GM12878 (cell line): ENCODE data around the gene INO80. TPM values are rescaled to one million over a fixed set of nuclear protein-coding genes. Genes with fewer than 3 reads are reported as not detected.

Experiments used
- ATAC-seq: fragments of 200-7000 bp; cut with Tn5 transposase; 3 replicates; pipeline ENCODE4 v1.9.1; 2020; ENCODE audit warnings: mild to moderate bottlenecking, moderate library complexity
- BruUV-seq: library from RNA; stranded (reverse); fragments of 400-500 nt; replicated peaks from 2 replicates; lab custom pipeline; 2021; lab: Mats Ljungman, UMichigan
- CTCF ChIA-PET: fragments of 300-600 bp; sonication (Branson Sonifier 250); formaldehyde crosslinking; extraction: SDS; loops from one replicate; lab custom pipeline; 2021; ENCODE audit warnings: inconsistent platforms; lab: Yijun Ruan, JAX
- POLR2A ChIA-PET: fragments of 350-600 bp; formaldehyde crosslinking; extraction: SDS; loops from one replicate; lab custom pipeline; 2021; ENCODE audit warnings: inconsistent platforms; lab: Charles Lee
- RAD21 ChIA-PET: fragments of 300-600 bp; sonication (Branson Sonifier 250); formaldehyde crosslinking; loops from one replicate; lab custom pipeline; 2023; ENCODE audit warnings: antibody characterized with exemption; ENCODE audit not compliant: unreplicated experiment; lab: Charles Lee
- SMC1A ChIA-PET: fragments of 300-600 bp; sonication (Branson Sonifier 250); formaldehyde crosslinking; loops from one replicate; lab custom pipeline; 2023; ENCODE audit not compliant: unreplicated experiment, uncharacterized antibody; lab: Charles Lee
- DNase-seq: peaks from one replicate; pipeline ENCODE4 v3.0.0-alpha.2; 2011; ENCODE audit warnings: low read depth, low spot score
- FAIRE-seq: peaks from 3 replicates; lab custom pipeline; 2011; peaks lifted over from hg19 to GRCh38; lab: Jason Lieb, UNC
- H2AFZ ChIP-seq: 2 replicates; pipeline ENCODE4 v1.6.0; 2011; ENCODE audit warnings: low read depth, low read length, control low read depth; ENCODE audit not compliant: control insufficient read depth
- H3K27ac ChIP-seq: 2 replicates; pipeline ENCODE4 v1.5.1; 2011; ENCODE audit warnings: control low read depth; ENCODE audit not compliant: control insufficient read depth, insufficient read depth
- H3K27me3 ChIP-seq, 2 experiments: replicated peaks in 1 of 2; 2 replicates each; pipeline versions ENCODE4 v1.6.0 to v1.6.1; 2011; ENCODE audit warnings: low read length in 1 of 2; ENCODE audit not compliant: control insufficient read depth in 2 of 2, insufficient read depth in 2 of 2
- H3K36me3 ChIP-seq, 2 experiments: 2 replicates each; pipeline ENCODE4 v1.5.1; 2011; ENCODE audit warnings: low read length in 1 of 2; ENCODE audit not compliant: control insufficient read depth in 2 of 2, insufficient read depth in 2 of 2
- H3K4me1 ChIP-seq: 2 replicates; pipeline ENCODE4 v1.6.1; 2011; ENCODE audit warnings: mild to moderate bottlenecking, low read length, moderate library complexity, mixed read lengths; ENCODE audit not compliant: control insufficient read depth, insufficient read depth
- H3K4me2 ChIP-seq: 2 replicates; pipeline ENCODE4 v1.6.0; 2011; ENCODE audit warnings: control low read depth; ENCODE audit not compliant: control insufficient read depth, insufficient read depth
- H3K4me3 ChIP-seq: fragments of 200-600 bp; sonication (generic); 2 replicates; pipeline ENCODE4 v1.5.1; 2016
- H3K79me2 ChIP-seq: 2 replicates; pipeline ENCODE4 v1.6.0; 2011; ENCODE audit warnings: low read length; ENCODE audit not compliant: control insufficient read depth, insufficient read depth
- H3K9ac ChIP-seq: 2 replicates; pipeline ENCODE4 v1.8.0; 2011; ENCODE audit warnings: low read length, control low read depth, mixed read lengths; ENCODE audit not compliant: control insufficient read depth, insufficient read depth
- H3K9me3 ChIP-seq: replicated peaks from 3 replicates; pipeline ENCODE4 v1.5.1; 2011; ENCODE audit warnings: mild to moderate bottlenecking, low read length; ENCODE audit not compliant: control insufficient read depth, insufficient read depth
- H4K20me1 ChIP-seq: 2 replicates; pipeline ENCODE4 v1.6.0; 2011; ENCODE audit not compliant: control insufficient read depth, insufficient read depth
- BACH1 ChIP-seq: fragments of 450-650 bp; IDR thresholded peaks from 2 replicates; pipeline ENCODE4 v1.6.1; 2017; ENCODE audit warnings: mild to moderate bottlenecking, borderline replicate concordance
- CBX3 ChIP-seq: fragments of 200-600 bp; sonication (generic); IDR thresholded peaks from 2 replicates; pipeline ENCODE4 v1.6.1; 2016; ENCODE audit warnings: low read depth, borderline replicate concordance
- CHD1 ChIP-seq: IDR thresholded peaks from 2 replicates; pipeline ENCODE4 v1.6.1; 2012; ENCODE audit warnings: low read depth, low read length, improper control_type of control experiment
- HDAC2 ChIP-seq: fragments of 200-600 bp; sonication (generic); IDR thresholded peaks from 2 replicates; pipeline ENCODE4 v1.6.1; 2017
- JUND ChIP-seq: IDR thresholded peaks from 2 replicates; pipeline ENCODE4 v1.6.1; 2012; ENCODE audit warnings: low read depth, mild to moderate bottlenecking, low read length, improper control_type of control experiment, moderate library complexity
- KDM1A ChIP-seq: fragments of 200-600 bp; sonication (generic); IDR thresholded peaks from 2 replicates; pipeline ENCODE4 v1.6.1; 2016; ENCODE audit warnings: borderline replicate concordance
- LARP7 ChIP-seq: fragments of 450-650 bp; IDR thresholded peaks from 2 replicates; pipeline ENCODE4 v1.6.1; 2017; ENCODE audit warnings: mild to moderate bottlenecking
- NFIC ChIP-seq: IDR thresholded peaks from 2 replicates; pipeline ENCODE4 v1.6.1; 2012; ENCODE audit warnings: low read depth, mild to moderate bottlenecking, inconsistent platforms, low read length, moderate library complexity
- STAT1 ChIP-seq: fragments of 450-650 bp; conservative IDR thresholded peaks from 2 replicates; pipeline ENCODE4 v1.6.1; 2014; ENCODE audit warnings: antibody characterized with exemption, mild to moderate bottlenecking
- SUPT20H ChIP-seq: IDR thresholded peaks from 2 replicates; pipeline ENCODE4 v1.6.1; 2011; ENCODE audit warnings: low read depth, mild to moderate bottlenecking, low read length, moderate library complexity, borderline replicate concordance; ENCODE audit not compliant: control insufficient read depth
- TAF1 ChIP-seq: IDR thresholded peaks from 2 replicates; pipeline ENCODE4 v1.6.1; 2011; ENCODE audit warnings: mild to moderate bottlenecking, low read depth, low read length, borderline replicate concordance
- YBX1 ChIP-seq: fragments of 450-650 bp; IDR thresholded peaks from 2 replicates; pipeline ENCODE4 v1.6.1; 2016; ENCODE audit warnings: antibody characterized with exemption
- ZNF207 ChIP-seq: fragments of 450-650 bp; IDR thresholded peaks from 2 replicates; pipeline ENCODE4 v1.6.1; 2014; ENCODE audit warnings: antibody characterized with exemption, mild to moderate bottlenecking, borderline replicate concordance
- ZNF622 ChIP-seq: fragments of 450-650 bp; IDR thresholded peaks from 2 replicates; pipeline ENCODE4 v1.6.1; 2017; ENCODE audit warnings: mild to moderate bottlenecking, inconsistent platforms
- ZZZ3 ChIP-seq: IDR thresholded peaks from 2 replicates; pipeline ENCODE4 v1.6.1; 2011; ENCODE audit warnings: low read depth; ENCODE audit not compliant: control insufficient read depth, insufficient read length
- WGBS: methylation state at CpG from one replicate; pipeline ENCODE4 v1.1.6; 2016; ENCODE audit warnings: low lambda C conversion rate; ENCODE audit not compliant: insufficient replicate concordance, insufficient coverage; ENCODE audit errors: missing lambda C conversion rate; 5-methylcytosine and 5-hydroxymethylcytosine counted together
- in situ Hi-C: fragments of 300-500 bp; cut with MboI; formaldehyde crosslinking; loops from 9 replicates; pipeline ENCODE4 v1.14.3; 2018; ENCODE audit warnings: mixed read lengths
- intact Hi-C: fragments of 100-400 bp; cut with micrococcal nuclease; formaldehyde crosslinking; loops from one replicate; pipeline ENCODE4 v1.14.2; 2022; ENCODE audit not compliant: unreplicated experiment
- polyA plus RNA-seq, 11 experiments: library from polyadenylated mRNA; depleted of rRNA in 4 of 11; unstranded in 6 of 11; stranded (reverse) in 5 of 11; fragments of >200 nt; fragmentation: Nextera tagmentation in 4 of 11; fragmentation: Illumina TruSeq in 1 of 11; extraction: Ambion mirVana in 4 of 11; extraction: Trizol in 1 of 11; gene quantifications; 1 replicate in 1 of 11; 2 replicates in 10 of 11; pipeline versions ENCODE4 v1.2.1 to v1.2.3, GENCODE V29; 2011 to 2016; ENCODE audit warnings: inconsistent platforms in 2 of 11, missing spikeins in 2 of 11, low read depth in 1 of 11
- total RNA-seq, 4 experiments: library from RNA; depleted of rRNA in 3 of 4; stranded (reverse); fragments of >200 nt in 3 of 4; fragmentation: Illumina TruSeq in 1 of 4; extraction: Trizol in 1 of 4; gene quantifications; 2 replicates each; pipeline versions ENCODE4 v1.2.1 to v1.2.3, GENCODE V29; 2013 to 2021
- TF ChIP-seq, protein P1 (sequence below): IDR thresholded peaks from 2 replicates; pipeline ENCODE4 v1.6.1; 2012; ENCODE audit warnings: low read length, inconsistent platforms
- TF ChIP-seq, protein P2 (sequence below): fragments of 450-650 bp; formaldehyde crosslinking; IDR thresholded peaks from 2 replicates; pipeline ENCODE4 v1.4.0; 2020; ENCODE audit warnings: mild to moderate bottlenecking, moderate library complexity
- TF ChIP-seq, protein P3 (sequence below): IDR thresholded peaks from 2 replicates; pipeline ENCODE4 v1.6.1; 2011; ENCODE audit warnings: borderline replicate concordance, low read depth, mild to moderate bottlenecking, moderate library complexity, mixed read lengths, low read length; ENCODE audit not compliant: insufficient read depth; ENCODE audit errors: extremely low read length

INO80 gene
- total and polyA plus RNA-seq, 10 of the 15 experiments (the other 5 are each of a cell fraction or from before 2014, with no cell fraction given) = 4.5 to 25.0 (median 14.2) TPM

DNA sequence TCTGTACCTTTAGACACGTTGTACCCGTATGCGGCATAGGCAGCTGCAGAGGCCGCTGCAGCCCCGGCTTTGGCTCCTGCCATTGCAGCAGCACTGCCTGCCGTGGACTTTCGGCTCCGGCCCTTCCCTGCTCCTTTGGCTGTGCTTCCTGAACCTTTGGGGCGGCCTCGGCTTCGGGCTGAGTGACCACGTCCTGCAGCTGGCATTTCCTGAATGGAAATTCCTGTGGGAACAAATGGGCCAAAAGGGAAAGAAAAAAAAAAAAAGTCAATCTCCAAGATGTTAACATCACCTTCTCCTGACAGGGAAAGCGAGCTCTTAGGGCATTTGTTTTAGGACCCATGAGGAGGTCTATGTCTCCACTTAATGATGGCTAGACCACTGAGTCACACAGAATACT is 133.2 kb downstream of the INO80 start:
- Histone ChIP-seq H3K9me3 (no peaks in the 10 kb centered on the region), H2AFZ (no peak overlapping the region), H3K4me2 (no peak overlapping the region), H3K27me3 (no peaks in the 10 kb centered on the region), H4K20me1 (no peaks in the 10 kb centered on the region), H3K9ac (no peak overlapping the region), H3K27ac (no peak overlapping the region), H3K4me3 (no peak overlapping the region), H3K4me1 (no peaks in the 10 kb centered on the region), H3K79me2 (no peaks in the 10 kb centered on the region), H3K36me3 (peaks cover 27 to 34% of the 10 kb centered on the region in 2 experiments)
- CTCF ChIA-PET = interaction anchor here (0.6 to 1.4 kb wide), 3 partner anchors 80 to 271 kb away, joined by 3 to 4 read pairs (median 3); no protein-coding TSS in a partner anchor
- no peak for ATAC-seq
- SMC1A ChIA-PET = interaction anchor here (0.6 to 1.6 kb wide), 4 partner anchors 19 to 260 kb away, joined by 3 to 4 read pairs (median 3); no protein-coding TSS in a partner anchor
- RAD21 ChIA-PET = no interaction called here
- no TSS peak for BruUV-seq
- FAIRE-seq = no peak
- WGBS = 96% methylated on average over 13 of the region's 13 CpGs
- POLR2A ChIA-PET = interaction anchor here (0.7 kb wide), 1 partner anchor 8 kb away, joined by 3 read pairs; no protein-coding TSS in a partner anchor
- in situ Hi-C loops (no loop called here), intact Hi-C loops (no loop called here)
- no peak for DNase-seq
- TF ChIP-seq STAT1 (no peak), YBX1 (no peak), TAF1 (no peak), CHD1 (no peak), BACH1 (no peak), NFIC (no peak), ZZZ3 (no peak), CBX3 (no peak), KDM1A (no peak), ZNF622 (no peak), SUPT20H (no peak), HDAC2 (no peak), JUND (no peak), LARP7 (no peak), ZNF207 (no peak)
- TF ChIP-seq, protein P1, sequence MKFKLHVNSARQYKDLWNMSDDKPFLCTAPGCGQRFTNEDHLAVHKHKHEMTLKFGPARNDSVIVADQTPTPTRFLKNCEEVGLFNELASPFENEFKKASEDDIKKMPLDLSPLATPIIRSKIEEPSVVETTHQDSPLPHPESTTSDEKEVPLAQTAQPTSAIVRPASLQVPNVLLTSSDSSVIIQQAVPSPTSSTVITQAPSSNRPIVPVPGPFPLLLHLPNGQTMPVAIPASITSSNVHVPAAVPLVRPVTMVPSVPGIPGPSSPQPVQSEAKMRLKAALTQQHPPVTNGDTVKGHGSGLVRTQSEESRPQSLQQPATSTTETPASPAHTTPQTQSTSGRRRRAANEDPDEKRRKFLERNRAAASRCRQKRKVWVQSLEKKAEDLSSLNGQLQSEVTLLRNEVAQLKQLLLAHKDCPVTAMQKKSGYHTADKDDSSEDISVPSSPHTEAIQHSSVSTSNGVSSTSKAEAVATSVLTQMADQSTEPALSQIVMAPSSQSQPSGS = no peak
- TF ChIP-seq, protein P2, sequence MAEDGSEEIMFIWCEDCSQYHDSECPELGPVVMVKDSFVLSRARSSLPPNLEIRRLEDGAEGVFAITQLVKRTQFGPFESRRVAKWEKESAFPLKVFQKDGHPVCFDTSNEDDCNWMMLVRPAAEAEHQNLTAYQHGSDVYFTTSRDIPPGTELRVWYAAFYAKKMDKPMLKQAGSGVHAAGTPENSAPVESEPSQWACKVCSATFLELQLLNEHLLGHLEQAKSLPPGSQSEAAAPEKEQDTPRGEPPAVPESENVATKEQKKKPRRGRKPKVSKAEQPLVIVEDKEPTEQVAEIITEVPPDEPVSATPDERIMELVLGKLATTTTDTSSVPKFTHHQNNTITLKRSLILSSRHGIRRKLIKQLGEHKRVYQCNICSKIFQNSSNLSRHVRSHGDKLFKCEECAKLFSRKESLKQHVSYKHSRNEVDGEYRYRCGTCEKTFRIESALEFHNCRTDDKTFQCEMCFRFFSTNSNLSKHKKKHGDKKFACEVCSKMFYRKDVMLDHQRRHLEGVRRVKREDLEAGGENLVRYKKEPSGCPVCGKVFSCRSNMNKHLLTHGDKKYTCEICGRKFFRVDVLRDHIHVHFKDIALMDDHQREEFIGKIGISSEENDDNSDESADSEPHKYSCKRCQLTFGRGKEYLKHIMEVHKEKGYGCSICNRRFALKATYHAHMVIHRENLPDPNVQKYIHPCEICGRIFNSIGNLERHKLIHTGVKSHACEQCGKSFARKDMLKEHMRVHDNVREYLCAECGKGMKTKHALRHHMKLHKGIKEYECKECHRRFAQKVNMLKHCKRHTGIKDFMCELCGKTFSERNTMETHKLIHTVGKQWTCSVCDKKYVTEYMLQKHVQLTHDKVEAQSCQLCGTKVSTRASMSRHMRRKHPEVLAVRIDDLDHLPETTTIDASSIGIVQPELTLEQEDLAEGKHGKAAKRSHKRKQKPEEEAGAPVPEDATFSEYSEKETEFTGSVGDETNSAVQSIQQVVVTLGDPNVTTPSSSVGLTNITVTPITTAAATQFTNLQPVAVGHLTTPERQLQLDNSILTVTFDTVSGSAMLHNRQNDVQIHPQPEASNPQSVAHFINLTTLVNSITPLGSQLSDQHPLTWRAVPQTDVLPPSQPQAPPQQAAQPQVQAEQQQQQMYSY (CRISPR knock-in tag) = no peak
- TF ChIP-seq, protein P3, sequence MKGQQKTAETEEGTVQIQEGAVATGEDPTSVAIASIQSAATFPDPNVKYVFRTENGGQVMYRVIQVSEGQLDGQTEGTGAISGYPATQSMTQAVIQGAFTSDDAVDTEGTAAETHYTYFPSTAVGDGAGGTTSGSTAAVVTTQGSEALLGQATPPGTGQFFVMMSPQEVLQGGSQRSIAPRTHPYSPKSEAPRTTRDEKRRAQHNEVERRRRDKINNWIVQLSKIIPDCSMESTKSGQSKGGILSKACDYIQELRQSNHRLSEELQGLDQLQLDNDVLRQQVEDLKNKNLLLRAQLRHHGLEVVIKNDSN = no peak
